ENCODE measurements around the gene MFSD1.

- TF ChIP-seq POLR2A (IDR thresholded peaks at IDR 0.05) (no peak), CTCF (IDR thresholded peaks at IDR 0.05) (no peak)
These were observed 28.5 kb downstream of the MFSD1 start for GRCh38 chr3:158830391-158830790.

Measured in adrenal gland (tissue), 5 donors.